Right lobe of liver (tissue), 6 donors: ENCODE measurements around the gene FNDC3B. TPM values are rescaled to one million over a fixed set of nuclear protein-coding genes. Genes with fewer than 3 reads are reported as not detected.

ENCODE experiments used
- ATAC-seq, 4 donors: fragments of 200-7000 bp; cut with Tn5 transposase; one replicate each; pipeline ENCODE4 v1.9.1; 2020; ENCODE audit warnings: mild to moderate bottlenecking in 4 of 4, moderate library complexity in 4 of 4
- DNase-seq, 3 donors: peaks; one replicate each; pipeline ENCODE4 v3.0.0-alpha.2; 2020
- H3K27ac ChIP-seq, 3 donors: fragments of 200-600 bp; one replicate each; pipeline ENCODE4 v1.8.0; 2022
- H3K27me3 ChIP-seq, 2 donors: fragments of 200-600 bp; one replicate each; pipeline ENCODE4 v1.8.0; 2022
- H3K36me3 ChIP-seq, 4 donors: fragments of 200-600 bp; sonication (generic) in 1 of 4; one replicate each; pipeline versions ENCODE4 v1.5.1 to v1.8.0; 2017 to 2022; ENCODE audit warnings: control low read depth in 1 of 4
- H3K4me1 ChIP-seq, 4 donors: fragments of 200-600 bp; sonication (generic) in 1 of 4; one replicate each; pipeline versions ENCODE4 v1.5.1 to v1.8.0; 2017 to 2022; ENCODE audit warnings: control low read depth in 1 of 4
- H3K4me3 ChIP-seq, 3 donors: fragments of 200-600 bp; one replicate each; pipeline ENCODE4 v1.8.0; 2022
- H3K9me3 ChIP-seq, 4 donors: fragments of 200-600 bp; sonication (generic) in 1 of 4; one replicate each; pipeline versions ENCODE4 v1.5.1 to v1.8.0; 2017 to 2022; ENCODE audit warnings: control low read depth in 1 of 4
- CTCF ChIP-seq, 4 donors: fragments of 200-600 bp in 3 of 4; fragments of 450-650 bp in 1 of 4; IDR thresholded peaks; one replicate each; pipeline versions ENCODE4 v1.5.1 to v1.8.0; 2016 to 2022; ENCODE audit warnings: antibody characterized with exemption in 4 of 4, mild to moderate bottlenecking in 2 of 4
- POLR2A ChIP-seq: fragments of 450-650 bp; IDR thresholded peaks from one replicate; pipeline ENCODE4 v1.6.1; 2017; ENCODE audit warnings: antibody characterized with exemption, mild to moderate bottlenecking
- WGBS: methylation state at CpG from one replicate; pipeline ENCODE4 v1.1.6; 2018; ENCODE audit warnings: low coverage, low lambda C conversion rate; ENCODE audit not compliant: insufficient coverage; ENCODE audit errors: missing lambda C conversion rate; 5-methylcytosine and 5-hydroxymethylcytosine counted together
- intact Hi-C, 2 donors: fragments of 100-400 bp; cut with DNase I; formaldehyde crosslinking; loops; one replicate each; pipeline versions ENCODE4 v1.11.2 to v1.14.1; 2022
- total RNA-seq, 6 experiments: library from RNA; depleted of rRNA in 2 of 6; stranded (reverse); fragments of >200 nt in 2 of 6; fragmentation: NEBNext Ultra II Directional in 3 of 6; extraction: Animal tissue kit (Norgen Biotek cat#: 25700) in 3 of 6; gene quantifications; one replicate each; pipeline versions ENCODE4 v1.1.0 to v1.2.4, GENCODE V29; 2016 to 2023
- donor health status: DM: no; HTN: yes; CAD: no.
- donor health status: DM: no; HTN: no; CAD: no.
- donor health status: DM: no; HTN: no; CAD: no.
- donor health status: DM: no; HTN: yes; CAD: no.
- donor health status: DM: no; HTN: yes; CAD: no.

Gene FNDC3B
- total RNA-seq, 6 experiments from 2014 or later = 40.2 to 184 (median 63.5) TPM

GRCh38 chr3:172317984-172318383 is 278.6 kb downstream of the FNDC3B start:
- ATAC-seq (peak; percentile 55 to 64 (median 60)), DNase-seq (no peak)
- TF ChIP-seq CTCF (IDR thresholded peaks at IDR 0.05) (no peak), POLR2A (no peak)
- intact Hi-C loops = no loop called here
- WGBS = 50% methylated on average over 1 of the region's 1 CpG
- Histone ChIP-seq H3K27me3 (no peaks in the 10 kb centered on the region), H3K27ac (peak overlapping the region in 2 of 3 donors; percentile 31 to 61), H3K9me3 (no peaks in the 10 kb centered on the region), H3K4me3 (no peak overlapping the region), H3K4me1 (peaks cover 0 to 4% (median under 1%) of the 10 kb centered on the region in 4 donors), H3K36me3 (peaks cover 0 to 20% (median 5%) of the 10 kb centered on the region in 4 donors)

GRCh38 chr3:172319595-172319994 is 280.2 kb downstream of the FNDC3B start:
- no peaks in the 10 kb centered on the region for H3K27me3 ChIP-seq
- DNase-seq (no peak), ATAC-seq (no peak)
- 87% methylated on average over 8 of the region's 8 CpGs for WGBS
- H3K27ac ChIP-seq = no peak overlapping the region
- intact Hi-C loops = no loop called here
- peaks cover 0 to 21% (median 3%) of the 10 kb centered on the region in 4 donors for H3K4me1 ChIP-seq
- H3K36me3 ChIP-seq = peaks cover 0 to 17% (median 3%) of the 10 kb centered on the region in 4 donors
- no peaks in the 10 kb centered on the region for H3K9me3 ChIP-seq
- no peak overlapping the region for H3K4me3 ChIP-seq
- TF ChIP-seq POLR2A = no peak
- no peak for TF ChIP-seq CTCF (IDR thresholded peaks at IDR 0.05)

GRCh38 chr3:172320468-172320867 is 281.1 kb downstream of the FNDC3B start:
- H3K4me3 ChIP-seq = no peak overlapping the region
- WGBS = 88% methylated on average over 2 of the region's 2 CpGs
- H3K27me3 ChIP-seq = no peaks in the 10 kb centered on the region
- TF ChIP-seq CTCF (IDR thresholded peaks at IDR 0.05) = no peak
- no peak for TF ChIP-seq POLR2A
- H3K9me3 ChIP-seq = no peaks in the 10 kb centered on the region
- peaks cover 0 to 28% (median 3%) of the 10 kb centered on the region in 4 donors for H3K4me1 ChIP-seq
- intact Hi-C loops = no loop called here
- no peak for ATAC-seq
- peaks cover 0 to 17% (median 3%) of the 10 kb centered on the region in 4 donors for H3K36me3 ChIP-seq
- no peak for DNase-seq
- peak overlapping the region in 1 of 3 donors; percentile 2 for H3K27ac ChIP-seq

- H3K4me1 ChIP-seq = peaks cover 0 to 28% (median 3%) of the 10 kb centered on the region in 4 donors
- H3K27ac ChIP-seq = peak overlapping the region in 1 of 3 donors; percentile 2
- no peak overlapping the region for H3K4me3 ChIP-seq
- DNase-seq (no peak), ATAC-seq (no peak)
- peaks cover 0 to 18% (median 3%) of the 10 kb centered on the region in 4 donors for H3K36me3 ChIP-seq
- WGBS = 57% methylated on average over 2 of the region's 2 CpGs
- H3K9me3 ChIP-seq = no peaks in the 10 kb centered on the region
- TF ChIP-seq CTCF (IDR thresholded peaks at IDR 0.05) = peak in 1 of 4 donors; percentile 18
- no peak for TF ChIP-seq POLR2A
- no peaks in the 10 kb centered on the region for H3K27me3 ChIP-seq
- intact Hi-C loops = no loop called here
These were observed 281.7 kb downstream of the FNDC3B start for GRCh38 chr3:172321035-172321434.
